NB4 (cell line): ENCODE measurements around the gene ADCY5.

Source experiments
- MYC ChIP-seq: IDR thresholded peaks from 2 replicates; pipeline ENCODE4 v1.6.1; 2011; ENCODE audit warnings: low read depth, low read length
- POLR2A ChIP-seq: IDR thresholded peaks from 2 replicates; pipeline ENCODE4 v1.6.1; 2011; ENCODE audit warnings: mild to moderate bottlenecking; ENCODE audit not compliant: insufficient read length; ENCODE audit errors: extremely low read depth
- TF ChIP-seq, protein P1 (sequence below): IDR thresholded peaks from one replicate; pipeline ENCODE4 v1.5.1; 2012; ENCODE audit warnings: low read depth, low read length
- TF ChIP-seq, protein P2 (sequence below): IDR thresholded peaks from 2 replicates; pipeline ENCODE4 v1.6.1; 2011; ENCODE audit warnings: low read depth, low read length

DNA sequence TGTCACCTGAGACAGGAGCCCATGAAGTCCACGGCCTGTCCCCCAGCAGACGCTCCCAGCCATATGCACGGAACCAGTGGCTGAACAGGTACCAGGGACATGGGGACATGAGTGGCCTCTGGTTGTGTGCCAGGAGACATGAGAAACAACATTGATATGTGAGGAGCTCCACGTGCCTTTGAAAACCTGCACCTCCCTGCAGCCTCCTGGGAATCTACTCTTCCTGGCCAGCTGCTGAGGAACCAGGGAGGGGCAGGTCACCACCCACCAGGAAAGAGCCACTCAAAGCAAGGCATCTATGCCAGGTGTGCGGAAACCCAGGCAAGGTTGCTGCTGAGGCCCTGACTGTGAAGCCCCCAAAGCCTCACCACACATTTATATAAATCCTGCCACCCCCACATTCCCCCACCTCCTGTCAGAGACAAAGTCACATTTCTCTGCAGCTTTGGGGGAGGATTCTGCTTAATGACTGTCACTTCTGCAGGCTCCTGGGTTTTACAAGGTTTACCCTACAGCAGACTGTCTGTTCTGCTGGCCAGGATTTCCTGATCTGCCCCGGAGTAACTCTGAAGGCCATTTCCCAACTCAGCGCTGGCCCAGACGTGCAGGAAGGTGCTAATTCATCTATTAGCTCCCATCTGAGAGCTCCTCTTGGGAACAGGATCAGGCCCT, 110.8 kb downstream of the ADCY5 start:
- TF ChIP-seq, protein P1, sequence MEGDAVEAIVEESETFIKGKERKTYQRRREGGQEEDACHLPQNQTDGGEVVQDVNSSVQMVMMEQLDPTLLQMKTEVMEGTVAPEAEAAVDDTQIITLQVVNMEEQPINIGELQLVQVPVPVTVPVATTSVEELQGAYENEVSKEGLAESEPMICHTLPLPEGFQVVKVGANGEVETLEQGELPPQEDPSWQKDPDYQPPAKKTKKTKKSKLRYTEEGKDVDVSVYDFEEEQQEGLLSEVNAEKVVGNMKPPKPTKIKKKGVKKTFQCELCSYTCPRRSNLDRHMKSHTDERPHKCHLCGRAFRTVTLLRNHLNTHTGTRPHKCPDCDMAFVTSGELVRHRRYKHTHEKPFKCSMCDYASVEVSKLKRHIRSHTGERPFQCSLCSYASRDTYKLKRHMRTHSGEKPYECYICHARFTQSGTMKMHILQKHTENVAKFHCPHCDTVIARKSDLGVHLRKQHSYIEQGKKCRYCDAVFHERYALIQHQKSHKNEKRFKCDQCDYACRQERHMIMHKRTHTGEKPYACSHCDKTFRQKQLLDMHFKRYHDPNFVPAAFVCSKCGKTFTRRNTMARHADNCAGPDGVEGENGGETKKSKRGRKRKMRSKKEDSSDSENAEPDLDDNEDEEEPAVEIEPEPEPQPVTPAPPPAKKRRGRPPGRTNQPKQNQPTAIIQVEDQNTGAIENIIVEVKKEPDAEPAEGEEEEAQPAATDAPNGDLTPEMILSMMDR: no peak
- no peak for TF ChIP-seq POLR2A
- TF ChIP-seq MYC: no peak
- TF ChIP-seq, protein P2, sequence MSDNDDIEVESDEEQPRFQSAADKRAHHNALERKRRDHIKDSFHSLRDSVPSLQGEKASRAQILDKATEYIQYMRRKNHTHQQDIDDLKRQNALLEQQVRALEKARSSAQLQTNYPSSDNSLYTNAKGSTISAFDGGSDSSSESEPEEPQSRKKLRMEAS: no peak
